Osteoblast (primary cell): ENCODE data around the gene ADAM12. TPM values are rescaled to one million over a fixed set of nuclear protein-coding genes. Genes with fewer than 3 reads are reported as not detected.

Source experiments
- DNase-seq: peaks from one replicate; pipeline ENCODE4 v3.0.0; 2011; ENCODE audit warnings: low spot score, mixed read lengths; ENCODE audit not compliant: insufficient read length; ENCODE audit errors: missing footprints
- H2AFZ ChIP-seq: 2 replicates; pipeline ENCODE4 v1.6.0; 2011; ENCODE audit warnings: mild to moderate bottlenecking, low read length
- H3K27ac ChIP-seq: 2 replicates; pipeline ENCODE4 v1.5.1; 2011; ENCODE audit warnings: mild to moderate bottlenecking, low read depth, low read length, moderate library complexity
- H3K27me3 ChIP-seq: 2 replicates; pipeline ENCODE4 v1.6.0; 2012; ENCODE audit warnings: mild to moderate bottlenecking, control low read depth, inconsistent platforms, low read length, moderate library complexity; ENCODE audit not compliant: insufficient read depth
- H3K36me3 ChIP-seq: 2 replicates; pipeline ENCODE4 v1.5.1; 2011; ENCODE audit warnings: mild to moderate bottlenecking, low read length, control low read depth, moderate library complexity; ENCODE audit not compliant: insufficient read depth
- H3K4me1 ChIP-seq: 2 replicates; pipeline ENCODE4 v1.5.1; 2011; ENCODE audit warnings: mild to moderate bottlenecking, low read length, control low read depth, moderate library complexity; ENCODE audit not compliant: insufficient read depth
- H3K4me2 ChIP-seq: 2 replicates; pipeline ENCODE4 v1.6.0; 2011; ENCODE audit warnings: mild to moderate bottlenecking, low read length; ENCODE audit not compliant: insufficient read depth
- H3K4me3 ChIP-seq: fragments of 200-600 bp; sonication (generic); 3 replicates; pipeline ENCODE4 v1.5.1; 2012; ENCODE audit warnings: mild to moderate bottlenecking, low read length, inconsistent platforms; ENCODE audit not compliant: insufficient read depth
- H3K79me2 ChIP-seq: 2 replicates; pipeline ENCODE4 v1.6.0; 2012; ENCODE audit warnings: mild to moderate bottlenecking, low read length, control low read depth, inconsistent platforms; ENCODE audit not compliant: insufficient read depth
- H3K9me3 ChIP-seq: 2 replicates; pipeline ENCODE4 v1.5.1; 2011; ENCODE audit warnings: low read depth, low read length, control low read depth
- H4K20me1 ChIP-seq: 2 replicates; pipeline ENCODE4 v1.6.0; 2012; ENCODE audit warnings: mild to moderate bottlenecking, low read length, control low read depth; ENCODE audit not compliant: insufficient read depth
- CTCF ChIP-seq: IDR thresholded peaks from 2 replicates; pipeline ENCODE4 v1.5.1; 2011; ENCODE audit warnings: mild to moderate bottlenecking, low read depth, low read length, moderate library complexity; ENCODE audit errors: extremely low read depth
- total RNA-seq: library from RNA; depleted of rRNA; stranded (reverse); fragments of >200 nt; gene quantifications from 2 replicates; pipeline ENCODE4 v1.2.3, GENCODE V29; 2012

The ADAM12 gene
- total RNA-seq, 1 donor, result 345 TPM

DNA sequence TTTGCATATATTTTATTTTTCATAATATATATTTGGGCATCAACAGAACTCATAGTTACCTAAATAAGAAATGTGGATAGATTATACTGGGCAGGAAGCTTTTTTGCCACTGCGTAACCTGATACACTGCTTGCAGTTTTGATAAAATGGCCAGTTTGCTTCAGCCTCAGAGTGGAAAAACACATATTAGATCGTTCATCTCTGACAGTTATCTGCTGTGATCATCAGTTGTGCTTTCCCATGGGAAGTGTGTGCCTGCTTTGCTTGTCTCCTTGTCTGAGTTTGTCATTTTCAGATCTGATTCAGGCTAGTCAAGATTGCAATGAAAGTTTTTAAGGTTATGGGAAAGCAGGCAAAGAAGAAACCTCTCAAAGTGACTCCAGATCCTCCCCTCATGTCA, 54.0 kb downstream of the ADAM12 start:
- H2AFZ ChIP-seq, result no peak overlapping the region
- H3K4me3 ChIP-seq, result no peak overlapping the region
- no peak for DNase-seq
- peaks cover 71% of the 10 kb centered on the region for H3K79me2 ChIP-seq
- no peaks in the 10 kb centered on the region for H3K27me3 ChIP-seq
- H3K4me1 ChIP-seq, result peaks cover 8% of the 10 kb centered on the region
- peaks cover 18% of the 10 kb centered on the region for H4K20me1 ChIP-seq
- H3K4me2 ChIP-seq, result no peak overlapping the region
- H3K9me3 ChIP-seq, result no peaks in the 10 kb centered on the region
- H3K27ac ChIP-seq, result no peak overlapping the region
- TF ChIP-seq CTCF, result no peak
- peaks cover 42% of the 10 kb centered on the region for H3K36me3 ChIP-seq

DNA sequence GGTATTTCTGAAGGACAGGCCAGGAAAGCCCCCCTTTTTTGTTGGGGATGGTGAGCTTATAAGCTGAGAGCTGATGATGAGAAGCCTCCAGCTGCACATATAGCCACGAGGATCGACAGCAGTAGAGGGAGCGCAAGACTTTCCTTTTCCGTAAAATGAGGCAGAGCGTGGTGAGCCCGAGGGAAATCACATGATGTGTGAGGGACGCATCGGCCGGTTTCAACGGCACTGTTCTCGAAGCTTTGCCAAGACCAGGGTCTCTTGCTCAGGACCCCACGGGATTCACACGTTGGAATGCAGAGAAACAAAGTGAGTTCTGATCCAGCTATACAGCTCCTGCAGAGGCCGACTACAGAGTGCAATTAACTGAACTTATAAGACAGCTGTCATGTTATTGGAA, 55.7 kb downstream of the ADAM12 start:
- Histone ChIP-seq H3K4me2 (no peak overlapping the region), H3K4me3 (no peak overlapping the region), H4K20me1 (peaks cover 18% of the 10 kb centered on the region), H3K9me3 (no peaks in the 10 kb centered on the region), H3K79me2 (peaks cover 73% of the 10 kb centered on the region), H2AFZ (no peak overlapping the region), H3K27me3 (no peaks in the 10 kb centered on the region), H3K4me1 (peaks cover 8% of the 10 kb centered on the region), H3K36me3 (peaks cover 52% of the 10 kb centered on the region), H3K27ac (no peak overlapping the region)
- no peak for TF ChIP-seq CTCF
- DNase-seq, result no peak

DNA sequence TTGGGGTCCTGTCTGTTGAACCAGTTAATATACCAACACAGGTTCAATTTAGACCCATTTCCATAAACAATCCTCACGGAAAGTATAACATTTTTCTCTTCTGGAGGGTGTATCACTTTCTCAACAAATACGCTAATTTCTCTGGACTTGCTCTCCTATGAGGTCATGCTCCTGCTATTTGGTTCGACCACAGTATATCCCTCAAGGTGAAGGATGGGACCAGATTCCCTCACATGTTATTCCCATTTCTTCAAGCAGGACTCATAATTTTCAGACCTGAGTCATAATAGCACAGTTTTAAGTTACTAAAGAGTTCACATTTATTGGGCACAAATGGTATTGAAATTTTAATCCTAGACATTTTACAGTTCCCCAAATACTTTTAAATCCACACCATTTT, 57.2 kb downstream of the ADAM12 start:
- Histone ChIP-seq H3K9me3 (no peaks in the 10 kb centered on the region), H4K20me1 (peaks cover 13% of the 10 kb centered on the region), H3K27ac (peak overlapping the region; percentile 16), H3K27me3 (no peaks in the 10 kb centered on the region), H3K4me1 (peaks cover 8% of the 10 kb centered on the region), H3K4me2 (no peak overlapping the region), H3K36me3 (peaks cover 59% of the 10 kb centered on the region), H3K4me3 (no peak overlapping the region), H2AFZ (no peak overlapping the region), H3K79me2 (peaks cover 62% of the 10 kb centered on the region)
- TF ChIP-seq CTCF, result no peak
- DNase-seq, result peak; percentile 71

DNA sequence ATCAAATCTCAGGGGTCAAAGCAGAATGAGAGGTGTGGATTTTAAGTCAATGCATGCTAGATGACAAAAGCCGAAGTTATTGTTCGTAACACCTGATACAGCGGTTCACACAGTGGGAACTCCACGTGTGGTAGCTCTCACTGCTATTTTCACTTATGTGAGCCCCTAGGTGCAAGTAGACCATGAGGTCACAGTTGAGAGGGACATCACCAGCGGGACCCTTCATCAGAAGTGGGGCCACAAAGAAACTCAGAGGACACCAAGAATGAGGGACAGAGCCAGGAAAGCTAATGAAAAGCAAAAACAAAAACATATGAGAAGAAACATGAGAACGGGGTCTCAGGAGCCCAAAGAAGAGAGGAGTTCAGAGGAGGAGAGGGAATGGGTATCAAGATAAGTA, 63.5 kb downstream of the ADAM12 start:
- peaks cover 40% of the 10 kb centered on the region for H3K79me2 ChIP-seq
- H2AFZ ChIP-seq, result no peak overlapping the region
- TF ChIP-seq CTCF, result no peak
- peak; percentile 56 for DNase-seq
- no peaks in the 10 kb centered on the region for H3K27me3 ChIP-seq
- H3K27ac ChIP-seq, result no peak overlapping the region
- peaks cover 85% of the 10 kb centered on the region for H3K36me3 ChIP-seq
- H3K4me1 ChIP-seq, result no peaks in the 10 kb centered on the region
- peaks cover 13% of the 10 kb centered on the region for H4K20me1 ChIP-seq
- H3K4me2 ChIP-seq, result no peak overlapping the region
- H3K4me3 ChIP-seq, result no peak overlapping the region
- H3K9me3 ChIP-seq, result no peaks in the 10 kb centered on the region
